Fibroblast of pulmonary artery (primary cell): ENCODE measurements around the gene CACNA1C.

Source experiments
- DNase-seq: peaks from one replicate; pipeline ENCODE4 v3.0.0-alpha.2; 2010; ENCODE audit warnings: low read depth
- H3K4me3 ChIP-seq: replicated peaks from 2 replicates; pipeline ENCODE4 v1.5.1; 2011; ENCODE audit warnings: low read depth, mild to moderate bottlenecking, control low read depth, low read length, moderate library complexity
- CTCF ChIP-seq: IDR thresholded peaks from 2 replicates; pipeline ENCODE4 v1.5.1; 2011; ENCODE audit warnings: mild to moderate bottlenecking, control low read depth, low read length, inconsistent platforms; ENCODE audit errors: missing control alignments

The CACNA1C gene

GRCh38 chr12:2687058-2687457 lies 634.3 kb downstream of the CACNA1C start:
- no peak overlapping the region for H3K4me3 ChIP-seq
- no peak for DNase-seq
- TF ChIP-seq CTCF = no peak

- no peak for TF ChIP-seq CTCF
- no peak overlapping the region for H3K4me3 ChIP-seq
- DNase-seq = no peak
Measured at GRCh38 chr12:2687726-2688125, 634.9 kb downstream of the CACNA1C start.

- DNase-seq = no peak
- TF ChIP-seq CTCF = no peak
- H3K4me3 ChIP-seq = no peak overlapping the region
Measured at GRCh38 chr12:2688381-2688931, 635.7 kb downstream of the CACNA1C start.

GRCh38 chr12:2689393-2689792 lies 636.6 kb downstream of the CACNA1C start:
- no peak for TF ChIP-seq CTCF
- H3K4me3 ChIP-seq = no peak overlapping the region
- DNase-seq = no peak

GRCh38 chr12:2689879-2690278 lies 637.1 kb downstream of the CACNA1C start:
- TF ChIP-seq CTCF = no peak
- no peak overlapping the region for H3K4me3 ChIP-seq
- no peak for DNase-seq

- no peak for DNase-seq
- H3K4me3 ChIP-seq = no peak overlapping the region
- no peak for TF ChIP-seq CTCF
Measured at GRCh38 chr12:2690348-2691005, 637.7 kb downstream of the CACNA1C start.

GRCh38 chr12:2691006-2691344 lies 638.2 kb downstream of the CACNA1C start:
- peak; percentile 18 for DNase-seq

More at GRCh38 chr12:2691006-2691344, 638.2 kb downstream of the CACNA1C start:
- H3K4me3 ChIP-seq = peak overlapping the region; percentile 29
- no peak for TF ChIP-seq CTCF
